Measurements from ENCODE around the gene SUPT20HL1.

DNA sequence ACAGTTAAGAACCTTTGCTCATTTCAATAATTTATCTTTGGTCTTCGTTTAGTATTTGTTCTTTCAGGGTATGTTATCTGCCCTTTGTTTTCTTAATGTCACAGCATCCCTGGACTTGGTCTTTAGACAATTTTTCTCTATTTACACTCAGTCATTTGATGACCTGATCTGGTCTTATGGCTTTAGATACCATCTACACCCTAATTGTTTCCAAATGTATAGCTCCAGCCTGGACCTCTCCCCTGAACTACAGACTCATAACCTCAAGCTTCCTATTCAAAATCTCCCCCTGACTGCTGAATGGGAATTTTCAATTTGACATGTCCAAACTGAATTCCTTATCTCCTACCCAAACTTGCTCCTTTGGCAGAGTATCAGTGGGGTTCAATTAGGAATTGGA lies 42.9 kb upstream of the SUPT20HL1 start:
- TF ChIP-seq EZH2 (IDR thresholded peaks at IDR 0.05; ENCODE audit: low read length, unreplicated experiment) (no peak), CTCF (conservative IDR thresholded peaks at IDR 0.05; ENCODE audit: low read depth, low read length) (no peak)

Data from PC-3 (cell line).